ENCODE measurements around the gene IP6K3. TPM values are rescaled to one million over a fixed set of nuclear protein-coding genes. Genes with fewer than 3 reads are reported as not detected.

The IP6K3 gene
- total RNA-seq, 4 donors from 2014 or later: 0.51 to 0.83 TPM; not detected in 2

DNA sequence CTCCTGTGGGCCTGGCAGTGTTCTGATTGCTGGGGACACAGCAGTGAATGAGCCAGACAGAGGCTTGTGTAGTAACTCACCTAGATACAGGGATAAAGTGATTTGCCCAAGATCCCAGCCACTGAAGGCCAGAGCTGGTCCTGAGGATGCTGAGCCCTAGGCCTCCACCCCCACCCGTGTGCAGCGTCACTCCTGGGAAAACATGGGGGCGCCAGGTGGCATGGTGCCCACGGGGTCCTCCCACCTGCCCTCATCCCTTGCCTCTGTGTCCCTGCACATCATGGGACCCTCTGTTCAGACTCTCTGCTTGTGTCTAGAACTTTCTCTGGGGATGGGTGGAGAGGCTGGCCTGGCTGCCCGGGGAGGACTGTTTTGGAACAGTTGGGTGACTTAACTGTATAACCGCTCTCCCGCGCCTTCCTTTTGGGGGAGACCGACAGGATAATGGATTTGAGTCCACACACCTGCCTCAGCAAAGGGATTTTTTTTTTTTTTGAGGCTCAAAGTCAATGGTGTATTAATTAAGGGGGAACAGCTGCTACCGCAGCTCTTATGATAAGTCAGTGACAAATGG, 22.6 kb upstream of the IP6K3 start:
- no peak overlapping the region for H3K4me3 ChIP-seq
- no peak overlapping the region for H3K27ac ChIP-seq
- H3K27me3 ChIP-seq: no peaks in the 10 kb centered on the region
- peaks cover 24% of the 10 kb centered on the region for H3K36me3 ChIP-seq
- TF ChIP-seq POLR2A (IDR thresholded peaks at IDR 0.05) (no peak), CTCF (IDR thresholded peaks at IDR 0.05) (no peak), EP300 (IDR thresholded peaks at IDR 0.05) (no peak), POLR2AphosphoS5 (IDR thresholded peaks at IDR 0.05) (no peak)
- DNase-seq (ENCODE audit: low spot score in 2 of 2): no peak
- H3K9me3 ChIP-seq: no peaks in the 10 kb centered on the region
- 84% methylated on average over 10 of the region's 10 CpGs for WGBS
- H3K4me1 ChIP-seq: peaks cover 47% of the 10 kb centered on the region

DNA sequence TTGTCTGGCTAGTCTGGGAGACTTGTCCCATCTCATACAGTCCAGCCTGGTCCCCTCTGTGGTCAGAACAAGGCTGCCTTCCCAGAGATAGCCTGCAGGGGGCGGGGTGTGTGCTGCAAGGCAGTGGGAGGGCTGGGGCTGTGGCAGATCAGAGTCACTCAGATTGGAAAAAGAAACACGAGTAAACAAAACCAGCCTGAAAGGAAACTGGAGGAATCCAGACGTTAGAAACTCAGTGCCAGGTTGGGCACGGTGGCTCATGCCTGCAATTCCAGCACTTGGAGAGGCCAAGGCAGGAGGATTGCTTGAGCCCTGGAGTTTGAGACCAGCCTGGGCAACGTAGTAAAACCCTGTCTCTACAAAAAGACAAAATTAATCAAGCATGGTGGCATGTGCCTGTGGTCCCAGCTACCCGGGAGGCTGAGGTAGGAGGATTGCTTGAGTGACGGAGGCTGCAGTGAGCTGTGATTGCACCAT, 22.0 kb upstream of the IP6K3 start:
- peaks cover 17% of the 10 kb centered on the region for H3K36me3 ChIP-seq
- no peaks in the 10 kb centered on the region for H3K9me3 ChIP-seq
- H3K4me1 ChIP-seq: peaks cover 47% of the 10 kb centered on the region
- DNase-seq (ENCODE audit: low spot score in 2 of 2): peak; percentile 86 to 89
- H3K27me3 ChIP-seq: no peaks in the 10 kb centered on the region
- no peak overlapping the region for H3K4me3 ChIP-seq
- no peak overlapping the region for H3K27ac ChIP-seq
- WGBS: 31% methylated on average over 7 of the region's 7 CpGs
- no peak for TF ChIP-seq POLR2AphosphoS5 (IDR thresholded peaks at IDR 0.05)
- TF ChIP-seq CTCF (IDR thresholded peaks at IDR 0.05): peak; percentile 49 to 82

GRCh38 chr6:33766921-33767907, 20.5 kb upstream of the IP6K3 start:
- Histone ChIP-seq H3K4me1 (peaks cover 34% of the 10 kb centered on the region), H3K4me3 (no peak overlapping the region), H3K27ac (no peak overlapping the region), H3K27me3 (no peaks in the 10 kb centered on the region), H3K9me3 (no peaks in the 10 kb centered on the region), H3K36me3 (peaks cover 3% of the 10 kb centered on the region)
- WGBS: 77% methylated on average over 11 of the region's 11 CpGs
- TF ChIP-seq POLR2A (IDR thresholded peaks at IDR 0.05) (no peak), CTCF (IDR thresholded peaks at IDR 0.05) (no peak), EP300 (IDR thresholded peaks at IDR 0.05) (no peak), POLR2AphosphoS5 (IDR thresholded peaks at IDR 0.05) (no peak)
- DNase-seq (ENCODE audit: low spot score in 2 of 2): no peak

- Histone ChIP-seq H3K27me3 (no peaks in the 10 kb centered on the region), H3K9me3 (no peaks in the 10 kb centered on the region), H3K27ac (no peak overlapping the region), H3K4me3 (no peak overlapping the region), H3K36me3 (no peaks in the 10 kb centered on the region), H3K4me1 (peaks cover 18% of the 10 kb centered on the region)
- WGBS: 96% methylated on average over 8 of the region's 9 CpGs
- TF ChIP-seq CTCF (IDR thresholded peaks at IDR 0.05) (no peak), EP300 (IDR thresholded peaks at IDR 0.05) (no peak), POLR2A (IDR thresholded peaks at IDR 0.05) (no peak), POLR2AphosphoS5 (IDR thresholded peaks at IDR 0.05) (no peak)
- no peak for DNase-seq (ENCODE audit: low spot score in 2 of 2)
Observed at GRCh38 chr6:33765368-33765767, 18.7 kb upstream of the IP6K3 start.

DNA sequence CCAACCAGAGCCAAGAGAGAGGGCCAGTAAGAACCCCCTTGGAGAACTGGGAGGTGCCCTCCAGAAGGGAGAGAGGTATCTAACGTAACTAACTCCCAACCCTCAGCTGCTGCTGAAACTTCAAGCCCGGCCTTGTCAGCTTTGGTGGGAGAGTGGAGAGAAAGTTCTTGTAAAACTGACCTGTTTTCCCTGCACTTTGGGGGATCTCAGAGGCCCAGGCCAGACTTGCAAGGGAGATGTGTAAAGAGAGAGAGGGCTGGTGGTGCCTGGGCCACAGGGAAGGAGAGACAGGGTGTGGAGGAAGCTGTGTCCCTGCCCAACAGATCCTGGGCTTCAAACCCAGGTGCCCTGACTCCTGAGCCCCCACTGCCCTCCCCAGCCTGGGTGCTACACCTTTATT, 17.3 kb upstream of the IP6K3 start:
- TF ChIP-seq POLR2AphosphoS5 (IDR thresholded peaks at IDR 0.05): no peak
- no peak for TF ChIP-seq EP300 (IDR thresholded peaks at IDR 0.05)
- TF ChIP-seq POLR2A (IDR thresholded peaks at IDR 0.05): no peak
- TF ChIP-seq CTCF (IDR thresholded peaks at IDR 0.05): no peak
- Histone ChIP-seq H3K9me3 (no peaks in the 10 kb centered on the region), H3K27ac (no peak overlapping the region), H3K4me3 (no peak overlapping the region), H3K4me1 (peaks cover 9% of the 10 kb centered on the region), H3K27me3 (no peaks in the 10 kb centered on the region), H3K36me3 (no peaks in the 10 kb centered on the region)
- no peak for DNase-seq (ENCODE audit: low spot score in 2 of 2)
- 93% methylated on average over 2 of the region's 2 CpGs for WGBS
